ENCODE data around the gene PLB1.

PLB1 gene

GRCh38 chr2:28511871-28512606, 16.2 kb downstream of the PLB1 start:
- TF ChIP-seq EZH2 (IDR thresholded peaks at IDR 0.05): no peak
- TF ChIP-seq POLR2AphosphoS5 (IDR thresholded peaks at IDR 0.05; ENCODE audit: borderline replicate concordance, low read depth, low read length): no peak
- no peak for DNase-seq (ENCODE audit: low read depth, low spot score)
- no peak overlapping the region for H3K27ac ChIP-seq
- no peaks in the 10 kb centered on the region for H3K9me3 ChIP-seq (ENCODE audit: low read depth, low read length)
- no peak overlapping the region for H3K9ac ChIP-seq (ENCODE audit: insufficient read length)
- no peaks in the 10 kb centered on the region for H3K36me3 ChIP-seq (ENCODE audit: insufficient read depth, low read length)
- H3K4me3 ChIP-seq: no peak overlapping the region

- H3K9me3 ChIP-seq (ENCODE audit: low read depth, low read length): no peaks in the 10 kb centered on the region
- H3K4me3 ChIP-seq: no peak overlapping the region
- no peak overlapping the region for H3K27ac ChIP-seq
- TF ChIP-seq EZH2 (IDR thresholded peaks at IDR 0.05): no peak
- no peak for TF ChIP-seq FOXP2 (optimal IDR thresholded peaks at IDR 0.05; ENCODE audit: control extremely low read depth, extremely low read length, insufficient read depth)
- no peak for TF ChIP-seq POLR2AphosphoS5 (IDR thresholded peaks at IDR 0.05; ENCODE audit: borderline replicate concordance, low read depth, low read length)
- H3K36me3 ChIP-seq (ENCODE audit: insufficient read depth, low read length): no peaks in the 10 kb centered on the region
- H3K9ac ChIP-seq (ENCODE audit: insufficient read length): no peak overlapping the region
- no peak for DNase-seq (ENCODE audit: low read depth, low spot score)
These were observed 16.7 kb downstream of the PLB1 start for GRCh38 chr2:28512607-28512965.

GRCh38 chr2:28513097-28513496, 17.2 kb downstream of the PLB1 start:
- no peaks in the 10 kb centered on the region for H3K36me3 ChIP-seq (ENCODE audit: insufficient read depth, low read length)
- no peak for DNase-seq (ENCODE audit: low read depth, low spot score)
- no peak overlapping the region for H3K9ac ChIP-seq (ENCODE audit: insufficient read length)
- H3K4me3 ChIP-seq: no peak overlapping the region
- H3K9me3 ChIP-seq (ENCODE audit: low read depth, low read length): no peaks in the 10 kb centered on the region
- H3K27ac ChIP-seq: no peak overlapping the region
- TF ChIP-seq EZH2 (IDR thresholded peaks at IDR 0.05): no peak
- TF ChIP-seq POLR2AphosphoS5 (IDR thresholded peaks at IDR 0.05; ENCODE audit: borderline replicate concordance, low read depth, low read length): no peak
- TF ChIP-seq FOXP2 (optimal IDR thresholded peaks at IDR 0.05; ENCODE audit: control extremely low read depth, extremely low read length, insufficient read depth): no peak

GRCh38 chr2:28515176-28515751, 19.4 kb downstream of the PLB1 start:
- no peak for DNase-seq (ENCODE audit: low read depth, low spot score)
- Histone ChIP-seq H3K4me3 (no peak overlapping the region), H3K9ac (ENCODE audit: insufficient read length) (no peak overlapping the region), H3K36me3 (ENCODE audit: insufficient read depth, low read length) (no peaks in the 10 kb centered on the region), H3K9me3 (ENCODE audit: low read depth, low read length) (no peaks in the 10 kb centered on the region), H3K27ac (no peak overlapping the region)
- TF ChIP-seq POLR2AphosphoS5 (IDR thresholded peaks at IDR 0.05; ENCODE audit: borderline replicate concordance, low read depth, low read length) (no peak), EZH2 (IDR thresholded peaks at IDR 0.05) (no peak), FOXP2 (optimal IDR thresholded peaks at IDR 0.05; ENCODE audit: control extremely low read depth, extremely low read length, insufficient read depth) (no peak)

GRCh38 chr2:28516430-28516829, 20.6 kb downstream of the PLB1 start:
- no peaks in the 10 kb centered on the region for H3K9me3 ChIP-seq (ENCODE audit: low read depth, low read length)
- no peak overlapping the region for H3K9ac ChIP-seq (ENCODE audit: insufficient read length)
- TF ChIP-seq EZH2 (IDR thresholded peaks at IDR 0.05): no peak
- no peak for TF ChIP-seq POLR2AphosphoS5 (IDR thresholded peaks at IDR 0.05; ENCODE audit: borderline replicate concordance, low read depth, low read length)
- TF ChIP-seq FOXP2 (optimal IDR thresholded peaks at IDR 0.05; ENCODE audit: control extremely low read depth, extremely low read length, insufficient read depth): no peak
- no peak overlapping the region for H3K4me3 ChIP-seq
- DNase-seq (ENCODE audit: low read depth, low spot score): no peak
- no peaks in the 10 kb centered on the region for H3K36me3 ChIP-seq (ENCODE audit: insufficient read depth, low read length)
- H3K27ac ChIP-seq: no peak overlapping the region

- no peak for TF ChIP-seq POLR2AphosphoS5 (IDR thresholded peaks at IDR 0.05; ENCODE audit: borderline replicate concordance, low read depth, low read length)
- no peak for TF ChIP-seq FOXP2 (optimal IDR thresholded peaks at IDR 0.05; ENCODE audit: control extremely low read depth, extremely low read length, insufficient read depth)
- TF ChIP-seq EZH2 (IDR thresholded peaks at IDR 0.05): no peak
- no peak for DNase-seq (ENCODE audit: low read depth, low spot score)
- Histone ChIP-seq H3K9me3 (ENCODE audit: low read depth, low read length) (no peaks in the 10 kb centered on the region), H3K36me3 (ENCODE audit: insufficient read depth, low read length) (no peaks in the 10 kb centered on the region), H3K4me3 (no peak overlapping the region), H3K27ac (no peak overlapping the region), H3K9ac (ENCODE audit: insufficient read length) (no peak overlapping the region)
These were observed 21.1 kb downstream of the PLB1 start for GRCh38 chr2:28516950-28517349.

GRCh38 chr2:28521663-28522062, 25.8 kb downstream of the PLB1 start:
- DNase-seq (ENCODE audit: low read depth, low spot score): no peak
- Histone ChIP-seq H3K9me3 (ENCODE audit: low read depth, low read length) (no peaks in the 10 kb centered on the region), H3K4me3 (no peak overlapping the region), H3K27ac (no peak overlapping the region), H3K9ac (ENCODE audit: insufficient read length) (no peak overlapping the region), H3K36me3 (ENCODE audit: insufficient read depth, low read length) (no peaks in the 10 kb centered on the region)
- TF ChIP-seq FOXP2 (optimal IDR thresholded peaks at IDR 0.05; ENCODE audit: control extremely low read depth, extremely low read length, insufficient read depth) (no peak), POLR2AphosphoS5 (IDR thresholded peaks at IDR 0.05; ENCODE audit: borderline replicate concordance, low read depth, low read length) (no peak), EZH2 (IDR thresholded peaks at IDR 0.05) (no peak)

GRCh38 chr2:28522481-28522880, 26.6 kb downstream of the PLB1 start:
- no peak overlapping the region for H3K4me3 ChIP-seq
- H3K9me3 ChIP-seq (ENCODE audit: low read depth, low read length): no peaks in the 10 kb centered on the region
- TF ChIP-seq FOXP2 (optimal IDR thresholded peaks at IDR 0.05; ENCODE audit: control extremely low read depth, extremely low read length, insufficient read depth) (no peak), EZH2 (IDR thresholded peaks at IDR 0.05) (no peak), POLR2AphosphoS5 (IDR thresholded peaks at IDR 0.05; ENCODE audit: borderline replicate concordance, low read depth, low read length) (no peak)
- H3K36me3 ChIP-seq (ENCODE audit: insufficient read depth, low read length): no peaks in the 10 kb centered on the region
- no peak overlapping the region for H3K9ac ChIP-seq (ENCODE audit: insufficient read length)
- H3K27ac ChIP-seq: no peak overlapping the region
- DNase-seq (ENCODE audit: low read depth, low spot score): no peak

GRCh38 chr2:28523902-28524301, 28.0 kb downstream of the PLB1 start:
- no peak for TF ChIP-seq FOXP2 (optimal IDR thresholded peaks at IDR 0.05; ENCODE audit: control extremely low read depth, extremely low read length, insufficient read depth)
- TF ChIP-seq EZH2 (IDR thresholded peaks at IDR 0.05): no peak
- no peak for TF ChIP-seq POLR2AphosphoS5 (IDR thresholded peaks at IDR 0.05; ENCODE audit: borderline replicate concordance, low read depth, low read length)
- Histone ChIP-seq H3K36me3 (ENCODE audit: insufficient read depth, low read length) (no peaks in the 10 kb centered on the region), H3K9ac (ENCODE audit: insufficient read length) (no peak overlapping the region), H3K27ac (no peak overlapping the region), H3K9me3 (ENCODE audit: low read depth, low read length) (no peaks in the 10 kb centered on the region), H3K4me3 (no peak overlapping the region)
- no peak for DNase-seq (ENCODE audit: low read depth, low spot score)
